WTC11 (cell line): ENCODE data around the gene TP53INP2. TPM values are rescaled to one million over a fixed set of nuclear protein-coding genes. Genes with fewer than 3 reads are reported as not detected.

Source experiments
- ATAC-seq: fragments of 200-7000 bp; cut with Tn5 transposase; 2 replicates; pipeline ENCODE4 v1.10.0; 2021; ENCODE audit warnings: mild to moderate bottlenecking, moderate library complexity
- CTCF ChIA-PET: fragments of 300-600 bp; sonication (Branson Sonifier 250); formaldehyde crosslinking; loops from one replicate; lab custom pipeline; 2021; ENCODE audit warnings: antibody characterized with exemption; lab: Charles Lee
- POLR2A ChIA-PET: fragments of 350-600 bp; sonication (Branson Sonifier 250); formaldehyde crosslinking; loops from one replicate; lab custom pipeline; 2021; ENCODE audit warnings: antibody characterized with exemption; lab: Charles Lee
- DNase-seq: peaks from one replicate; pipeline ENCODE4 v3.0.0; 2021; ENCODE audit warnings: low spot score
- H3K27ac Mint-ChIP-seq: 2 replicates; pipeline ENCODE4 v1.8.0; 2021; ENCODE audit warnings: mixed read lengths
- H3K27me3 Mint-ChIP-seq: 2 replicates; pipeline ENCODE4 v1.8.0; 2021; ENCODE audit warnings: low read depth, mild to moderate bottlenecking, moderate library complexity, mixed read lengths
- H3K36me3 Mint-ChIP-seq: 2 replicates; pipeline ENCODE4 v1.8.0; 2021; ENCODE audit warnings: mixed read lengths
- H3K4me1 Mint-ChIP-seq: 2 replicates; pipeline ENCODE4 v1.8.0; 2022; ENCODE audit warnings: mixed read lengths
- H3K4me3 Mint-ChIP-seq: 2 replicates; pipeline ENCODE4 v1.8.0; 2021; ENCODE audit warnings: mild to moderate bottlenecking, moderate library complexity, mixed read lengths
- H3K9me3 Mint-ChIP-seq: 2 replicates; pipeline ENCODE4 v1.8.0; 2021; ENCODE audit warnings: mixed read lengths
- FOXP1 ChIP-seq: sonication (generic); formaldehyde crosslinking; IDR thresholded peaks from 2 replicates; pipeline ENCODE4 v1.8.0; 2022; ENCODE audit warnings: missing genetic modification reagents, mild to moderate bottlenecking, moderate library complexity, borderline replicate concordance
- GTF2I ChIP-seq: fragments of 250-450 bp; sonication (Bioruptor Pico); conservative IDR thresholded peaks from 2 replicates; pipeline ENCODE4 v1.4.0; 2021; ENCODE audit warnings: mild to moderate bottlenecking
- MXD4 ChIP-seq: fragments of 250-450 bp; sonication (Bioruptor Pico); IDR thresholded peaks from 2 replicates; pipeline ENCODE4 v1.8.0; 2021; ENCODE audit warnings: mild to moderate bottlenecking, moderate library complexity, borderline replicate concordance
- NFATC4 ChIP-seq: fragments of 250-450 bp; sonication (Bioruptor Pico); IDR thresholded peaks from 2 replicates; pipeline ENCODE4 v1.9.0; 2021; ENCODE audit warnings: mild to moderate bottlenecking
- RELA ChIP-seq: sonication (generic); formaldehyde crosslinking; IDR thresholded peaks from 2 replicates; pipeline ENCODE4 v1.8.1; 2022; ENCODE audit warnings: missing genetic modification reagents, mild to moderate bottlenecking, borderline replicate concordance
- RORB ChIP-seq: fragments of 250-450 bp; sonication (Bioruptor Pico); IDR thresholded peaks from 2 replicates; pipeline ENCODE4 v1.9.0; 2021; ENCODE audit warnings: mild to moderate bottlenecking
- SOX15 ChIP-seq: fragments of 250-450 bp; sonication (Bioruptor Pico); IDR thresholded peaks from 2 replicates; pipeline ENCODE4 v1.9.0; 2021; ENCODE audit warnings: mild to moderate bottlenecking
- TCF7 ChIP-seq: sonication (generic); formaldehyde crosslinking; IDR thresholded peaks from 2 replicates; pipeline ENCODE4 v1.8.0; 2022; ENCODE audit warnings: mild to moderate bottlenecking, low read depth, missing genetic modification reagents, moderate library complexity
- TP53 ChIP-seq: sonication (generic); formaldehyde crosslinking; IDR thresholded peaks from 2 replicates; pipeline ENCODE4 v1.8.1; 2023; ENCODE audit warnings: mild to moderate bottlenecking, missing genetic modification reagents
- ZNF219 ChIP-seq: sonication (generic); formaldehyde crosslinking; IDR thresholded peaks from 2 replicates; pipeline ENCODE4 v1.8.0; 2023; ENCODE audit warnings: missing genetic modification reagents, mild to moderate bottlenecking, borderline replicate concordance
- ZNF671 ChIP-seq: fragments of 250-450 bp; sonication (Bioruptor Pico); IDR thresholded peaks from 2 replicates; pipeline ENCODE4 v1.8.0; 2021; ENCODE audit warnings: mild to moderate bottlenecking
- total RNA-seq: library from RNA; stranded (reverse); gene quantifications from 3 replicates; pipeline ENCODE4 v1.2.3, GENCODE V29; 2021
- TF ChIP-seq, protein P1 (sequence below): sonication (generic); formaldehyde crosslinking; IDR thresholded peaks from 2 replicates; pipeline ENCODE4 v1.8.1; 2022; ENCODE audit warnings: low read depth, mild to moderate bottlenecking, moderate library complexity, missing genetic modification reagents, borderline replicate concordance
- TF ChIP-seq, protein P2 (sequence below): sonication (generic); formaldehyde crosslinking; IDR thresholded peaks from 2 replicates; pipeline ENCODE4 v1.8.1; 2022; ENCODE audit warnings: low read depth, missing genetic modification reagents, borderline replicate concordance
- TF ChIP-seq, protein P3 (sequence below): sonication (generic); formaldehyde crosslinking; IDR thresholded peaks from 2 replicates; pipeline ENCODE4 v1.8.0; 2022; ENCODE audit warnings: mild to moderate bottlenecking, missing genetic modification reagents
- TF ChIP-seq, protein P4 (sequence below): fragments of 250-450 bp; sonication (Bioruptor Pico); IDR thresholded peaks from 2 replicates; pipeline ENCODE4 v1.9.0; 2021; ENCODE audit warnings: mild to moderate bottlenecking
- TF ChIP-seq, protein P5 (sequence below): sonication (generic); formaldehyde crosslinking; IDR thresholded peaks from 2 replicates; pipeline ENCODE4 v1.8.1; 2023; ENCODE audit warnings: mild to moderate bottlenecking, missing genetic modification reagents, moderate library complexity
- TF ChIP-seq, protein P6 (sequence below): sonication (generic); formaldehyde crosslinking; IDR thresholded peaks from 2 replicates; pipeline ENCODE4 v1.8.0; 2023; ENCODE audit warnings: missing genetic modification reagents

The TP53INP2 gene
- total RNA-seq, 1 experiment from 2014 or later, result 4.3 TPM

DNA sequence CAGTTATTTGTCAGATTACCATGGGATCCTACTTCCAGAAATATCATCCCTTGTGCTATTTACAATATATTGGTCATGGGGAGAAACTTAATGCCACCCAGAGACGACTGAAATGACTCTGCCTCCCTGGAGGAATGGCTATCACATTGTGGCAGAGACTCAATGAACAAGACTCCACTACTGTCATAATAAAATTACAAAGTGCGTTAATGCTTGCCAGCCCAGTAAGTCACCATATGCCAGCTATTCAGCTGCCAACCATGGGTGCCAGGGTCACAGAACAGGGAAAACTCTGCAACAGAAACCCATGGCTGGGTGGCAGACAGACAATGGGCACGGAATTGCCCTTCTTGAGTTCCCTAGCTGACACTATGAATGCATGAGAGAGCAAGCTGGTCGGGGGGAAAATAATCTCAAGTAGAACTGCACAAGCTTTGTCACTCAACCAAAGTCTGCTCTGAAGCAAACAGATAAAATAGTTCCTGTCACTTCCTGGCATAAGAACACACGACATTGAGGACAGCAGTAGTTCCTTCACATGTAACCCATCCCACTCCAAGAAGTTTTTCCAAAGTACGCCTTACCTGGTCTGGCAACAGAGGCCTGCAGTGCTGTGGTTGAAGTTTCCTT lies 32.1 kb downstream of the TP53INP2 start:
- ATAC-seq (no peak), DNase-seq (no peak)
- Mint-ChIP-seq H3K27me3 (no peaks in the 10 kb centered on the region), H3K4me3 (no peak overlapping the region), H3K4me1 (no peaks in the 10 kb centered on the region), H3K9me3 (no peaks in the 10 kb centered on the region), H3K36me3 (no peaks in the 10 kb centered on the region), H3K27ac (no peak overlapping the region)
- POLR2A ChIA-PET, result no interaction called here
- no peak for TF ChIP-seq RELA (CRISPR knock-in tag)
- no peak for TF ChIP-seq TP53 (CRISPR knock-in tag)
- TF ChIP-seq, protein P1, sequence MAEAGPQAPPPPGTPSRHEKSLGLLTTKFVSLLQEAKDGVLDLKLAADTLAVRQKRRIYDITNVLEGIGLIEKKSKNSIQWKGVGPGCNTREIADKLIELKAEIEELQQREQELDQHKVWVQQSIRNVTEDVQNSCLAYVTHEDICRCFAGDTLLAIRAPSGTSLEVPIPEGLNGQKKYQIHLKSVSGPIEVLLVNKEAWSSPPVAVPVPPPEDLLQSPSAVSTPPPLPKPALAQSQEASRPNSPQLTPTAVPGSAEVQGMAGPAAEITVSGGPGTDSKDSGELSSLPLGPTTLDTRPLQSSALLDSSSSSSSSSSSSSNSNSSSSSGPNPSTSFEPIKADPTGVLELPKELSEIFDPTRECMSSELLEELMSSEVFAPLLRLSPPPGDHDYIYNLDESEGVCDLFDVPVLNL (CRISPR knock-in tag), result no peak
- TF ChIP-seq, protein P2, sequence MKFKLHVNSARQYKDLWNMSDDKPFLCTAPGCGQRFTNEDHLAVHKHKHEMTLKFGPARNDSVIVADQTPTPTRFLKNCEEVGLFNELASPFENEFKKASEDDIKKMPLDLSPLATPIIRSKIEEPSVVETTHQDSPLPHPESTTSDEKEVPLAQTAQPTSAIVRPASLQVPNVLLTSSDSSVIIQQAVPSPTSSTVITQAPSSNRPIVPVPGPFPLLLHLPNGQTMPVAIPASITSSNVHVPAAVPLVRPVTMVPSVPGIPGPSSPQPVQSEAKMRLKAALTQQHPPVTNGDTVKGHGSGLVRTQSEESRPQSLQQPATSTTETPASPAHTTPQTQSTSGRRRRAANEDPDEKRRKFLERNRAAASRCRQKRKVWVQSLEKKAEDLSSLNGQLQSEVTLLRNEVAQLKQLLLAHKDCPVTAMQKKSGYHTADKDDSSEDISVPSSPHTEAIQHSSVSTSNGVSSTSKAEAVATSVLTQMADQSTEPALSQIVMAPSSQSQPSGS, result no peak
- TF ChIP-seq ZNF219, result no peak
- TF ChIP-seq, protein P3, sequence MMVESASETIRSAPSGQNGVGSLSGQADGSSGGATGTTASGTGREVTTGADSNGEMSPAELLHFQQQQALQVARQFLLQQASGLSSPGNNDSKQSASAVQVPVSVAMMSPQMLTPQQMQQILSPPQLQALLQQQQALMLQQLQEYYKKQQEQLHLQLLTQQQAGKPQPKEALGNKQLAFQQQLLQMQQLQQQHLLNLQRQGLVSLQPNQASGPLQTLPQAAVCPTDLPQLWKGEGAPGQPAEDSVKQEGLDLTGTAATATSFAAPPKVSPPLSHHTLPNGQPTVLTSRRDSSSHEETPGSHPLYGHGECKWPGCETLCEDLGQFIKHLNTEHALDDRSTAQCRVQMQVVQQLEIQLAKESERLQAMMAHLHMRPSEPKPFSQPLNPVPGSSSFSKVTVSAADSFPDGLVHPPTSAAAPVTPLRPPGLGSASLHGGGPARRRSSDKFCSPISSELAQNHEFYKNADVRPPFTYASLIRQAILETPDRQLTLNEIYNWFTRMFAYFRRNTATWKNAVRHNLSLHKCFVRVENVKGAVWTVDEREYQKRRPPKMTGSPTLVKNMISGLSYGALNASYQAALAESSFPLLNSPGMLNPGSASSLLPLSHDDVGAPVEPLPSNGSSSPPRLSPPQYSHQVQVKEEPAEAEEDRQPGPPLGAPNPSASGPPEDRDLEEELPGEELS, result no peak
- no peak for TF ChIP-seq MXD4 (CRISPR knock-in tag)
- TF ChIP-seq, protein P4, sequence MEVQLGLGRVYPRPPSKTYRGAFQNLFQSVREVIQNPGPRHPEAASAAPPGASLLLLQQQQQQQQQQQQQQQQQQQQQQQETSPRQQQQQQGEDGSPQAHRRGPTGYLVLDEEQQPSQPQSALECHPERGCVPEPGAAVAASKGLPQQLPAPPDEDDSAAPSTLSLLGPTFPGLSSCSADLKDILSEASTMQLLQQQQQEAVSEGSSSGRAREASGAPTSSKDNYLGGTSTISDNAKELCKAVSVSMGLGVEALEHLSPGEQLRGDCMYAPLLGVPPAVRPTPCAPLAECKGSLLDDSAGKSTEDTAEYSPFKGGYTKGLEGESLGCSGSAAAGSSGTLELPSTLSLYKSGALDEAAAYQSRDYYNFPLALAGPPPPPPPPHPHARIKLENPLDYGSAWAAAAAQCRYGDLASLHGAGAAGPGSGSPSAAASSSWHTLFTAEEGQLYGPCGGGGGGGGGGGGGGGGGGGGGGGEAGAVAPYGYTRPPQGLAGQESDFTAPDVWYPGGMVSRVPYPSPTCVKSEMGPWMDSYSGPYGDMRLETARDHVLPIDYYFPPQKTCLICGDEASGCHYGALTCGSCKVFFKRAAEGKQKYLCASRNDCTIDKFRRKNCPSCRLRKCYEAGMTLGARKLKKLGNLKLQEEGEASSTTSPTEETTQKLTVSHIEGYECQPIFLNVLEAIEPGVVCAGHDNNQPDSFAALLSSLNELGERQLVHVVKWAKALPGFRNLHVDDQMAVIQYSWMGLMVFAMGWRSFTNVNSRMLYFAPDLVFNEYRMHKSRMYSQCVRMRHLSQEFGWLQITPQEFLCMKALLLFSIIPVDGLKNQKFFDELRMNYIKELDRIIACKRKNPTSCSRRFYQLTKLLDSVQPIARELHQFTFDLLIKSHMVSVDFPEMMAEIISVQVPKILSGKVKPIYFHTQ (CRISPR knock-in tag), result no peak
- TF ChIP-seq GTF2I (CRISPR knock-in tag), result no peak
- no peak for TF ChIP-seq NFATC4 (CRISPR knock-in tag)
- no peak for TF ChIP-seq RORB (CRISPR knock-in tag)
- no peak for TF ChIP-seq SOX15 (CRISPR knock-in tag)
- CTCF ChIA-PET, result no interaction called here

DNA sequence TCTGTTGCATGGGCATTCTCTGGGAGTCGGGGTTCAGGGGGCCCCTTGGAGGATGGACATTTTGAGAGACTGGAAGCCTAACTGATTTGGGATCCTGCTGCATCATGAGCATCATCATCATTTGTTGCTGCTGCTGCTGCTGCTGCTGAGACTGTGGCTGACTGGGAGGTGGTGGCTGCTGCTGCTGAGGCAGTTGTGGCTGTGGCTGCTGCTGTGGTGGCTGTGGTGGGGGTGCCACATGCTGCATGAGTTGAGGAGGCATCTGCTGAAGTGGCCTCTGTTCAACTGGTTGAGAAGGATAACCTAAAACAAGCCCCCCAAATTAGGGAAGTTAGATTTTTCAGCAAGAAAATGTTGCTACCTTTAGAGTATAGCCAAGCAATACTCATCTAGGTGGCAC lies 38.9 kb downstream of the TP53INP2 start:
- Mint-ChIP-seq H3K9me3 (no peaks in the 10 kb centered on the region), H3K27me3 (no peaks in the 10 kb centered on the region), H3K36me3 (no peaks in the 10 kb centered on the region), H3K27ac (no peak overlapping the region), H3K4me3 (no peak overlapping the region), H3K4me1 (no peaks in the 10 kb centered on the region)
- TF ChIP-seq, protein P5, sequence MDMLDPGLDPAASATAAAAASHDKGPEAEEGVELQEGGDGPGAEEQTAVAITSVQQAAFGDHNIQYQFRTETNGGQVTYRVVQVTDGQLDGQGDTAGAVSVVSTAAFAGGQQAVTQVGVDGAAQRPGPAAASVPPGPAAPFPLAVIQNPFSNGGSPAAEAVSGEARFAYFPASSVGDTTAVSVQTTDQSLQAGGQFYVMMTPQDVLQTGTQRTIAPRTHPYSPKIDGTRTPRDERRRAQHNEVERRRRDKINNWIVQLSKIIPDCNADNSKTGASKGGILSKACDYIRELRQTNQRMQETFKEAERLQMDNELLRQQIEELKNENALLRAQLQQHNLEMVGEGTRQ (CRISPR knock-in tag), result no peak
- no peak for TF ChIP-seq FOXP1 (CRISPR knock-in tag)
- no peak for TF ChIP-seq TCF7 (CRISPR knock-in tag)
- no peak for TF ChIP-seq NFATC4 (CRISPR knock-in tag)
- TF ChIP-seq, protein P6, sequence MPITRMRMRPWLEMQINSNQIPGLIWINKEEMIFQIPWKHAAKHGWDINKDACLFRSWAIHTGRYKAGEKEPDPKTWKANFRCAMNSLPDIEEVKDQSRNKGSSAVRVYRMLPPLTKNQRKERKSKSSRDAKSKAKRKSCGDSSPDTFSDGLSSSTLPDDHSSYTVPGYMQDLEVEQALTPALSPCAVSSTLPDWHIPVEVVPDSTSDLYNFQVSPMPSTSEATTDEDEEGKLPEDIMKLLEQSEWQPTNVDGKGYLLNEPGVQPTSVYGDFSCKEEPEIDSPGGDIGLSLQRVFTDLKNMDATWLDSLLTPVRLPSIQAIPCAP, result no peak
- TF ChIP-seq ZNF671, result no peak
- CTCF ChIA-PET, result no interaction called here
- no peak for DNase-seq
- ATAC-seq, result no peak
- POLR2A ChIA-PET, result no interaction called here
